Fibroblast of lung (primary cell): ENCODE data around the gene DNAJC6.

Source experiments
- CTCF ChIP-seq, 2 donors: IDR thresholded peaks in 1 of 2; conservative IDR thresholded peaks in 1 of 2; 1 replicate in 1 of 2; 2 replicates in 1 of 2; pipeline ENCODE4 v1.5.1; 2011 to 2012; ENCODE audit warnings: low read length in 2 of 2, control low read depth in 1 of 2, inconsistent platforms in 1 of 2, low read depth in 1 of 2, mild to moderate bottlenecking in 1 of 2
- EZH2 ChIP-seq: IDR thresholded peaks from 2 replicates; pipeline ENCODE4 v1.5.1; 2012; ENCODE audit warnings: low read length, control low read depth, mild to moderate bottlenecking; ENCODE audit errors: missing control alignments

- TF ChIP-seq CTCF (conservative IDR thresholded peaks at IDR 0.05 in 1 of 2, IDR thresholded peaks at IDR 0.05 in 1 of 2; ENCODE audit: low read depth in 1 of 2, low read length in 2 of 2) = no peak
- no peak for TF ChIP-seq EZH2
These were observed 140.0 kb downstream of the DNAJC6 start for GRCh38 chr1:65449214-65449823.
